HG02852 (cell line): ENCODE data around the gene SORCS3.

Experiments used
- ATAC-seq: cut with Tn5 transposase; IDR thresholded peaks from one replicate; pipeline ENCODE4 v1.9.1; 2021; ENCODE audit warnings: mild to moderate bottlenecking, moderate library complexity; ENCODE audit not compliant: unreplicated experiment

SORCS3 gene

GRCh38 chr10:104773105-104773504 lies 132.0 kb downstream of the SORCS3 start:
- ATAC-seq: no peak

GRCh38 chr10:104774234-104774633 lies 133.1 kb downstream of the SORCS3 start:
- no peak for ATAC-seq

GRCh38 chr10:104777086-104777799 lies 136.2 kb downstream of the SORCS3 start:
- ATAC-seq: no peak

GRCh38 chr10:104778371-104778770 lies 137.3 kb downstream of the SORCS3 start:
- no peak for ATAC-seq

- no peak for ATAC-seq
Observed at GRCh38 chr10:104779701-104780100, 138.6 kb downstream of the SORCS3 start.

GRCh38 chr10:104780165-104780564 lies 139.1 kb downstream of the SORCS3 start:
- ATAC-seq: no peak

GRCh38 chr10:104780946-104781595 lies 140.0 kb downstream of the SORCS3 start:
- ATAC-seq: no peak

- no peak for ATAC-seq
Observed at GRCh38 chr10:104784452-104784851, 143.4 kb downstream of the SORCS3 start.

- no peak for ATAC-seq
Observed at GRCh38 chr10:104791471-104791870, 150.4 kb downstream of the SORCS3 start.

GRCh38 chr10:104795411-104795810 lies 154.3 kb downstream of the SORCS3 start:
- ATAC-seq: no peak

GRCh38 chr10:104796823-104797222 lies 155.7 kb downstream of the SORCS3 start:
- no peak for ATAC-seq

- no peak for ATAC-seq
Observed at GRCh38 chr10:104802941-104803340, 161.9 kb downstream of the SORCS3 start.

GRCh38 chr10:104804880-104805279 lies 163.8 kb downstream of the SORCS3 start:
- no peak for ATAC-seq

GRCh38 chr10:104806801-104807200 lies 165.7 kb downstream of the SORCS3 start:
- ATAC-seq: no peak

- ATAC-seq: no peak
Observed at GRCh38 chr10:104807581-104808310, 166.7 kb downstream of the SORCS3 start.

GRCh38 chr10:104809288-104810090 lies 168.4 kb downstream of the SORCS3 start:
- peak; percentile 70 for ATAC-seq

- ATAC-seq: no peak
Observed at GRCh38 chr10:104811166-104811565, 170.1 kb downstream of the SORCS3 start.

- no peak for ATAC-seq
Observed at GRCh38 chr10:104816501-104816900, 175.4 kb downstream of the SORCS3 start.

GRCh38 chr10:104819731-104820130 lies 178.6 kb downstream of the SORCS3 start:
- no peak for ATAC-seq

- no peak for ATAC-seq
Observed at GRCh38 chr10:104822088-104822487, 181.0 kb downstream of the SORCS3 start.

GRCh38 chr10:104824380-104825006 lies 183.4 kb downstream of the SORCS3 start:
- ATAC-seq: no peak
